GM23338 (cell line): ENCODE measurements around the gene RALY. TPM values are rescaled to one million over a fixed set of nuclear protein-coding genes. Genes with fewer than 3 reads are reported as not detected.

Experiments
- ATAC-seq: fragments of 200-7000 bp; cut with Tn5 transposase; 3 replicates; pipeline ENCODE4 v1.9.1; 2020
- DNase-seq: peaks from one replicate; pipeline ENCODE4 v3.0.0-alpha.2; 2015; ENCODE audit warnings: low spot score
- H2AFZ ChIP-seq: fragments of 200-600 bp; sonication (generic); 2 replicates; pipeline ENCODE4 v1.8.0; 2016; ENCODE audit warnings: antibody characterized with exemption, mild to moderate bottlenecking, moderate library complexity
- H3F3A ChIP-seq: fragments of 200-600 bp; sonication (generic); replicated peaks from 2 replicates; pipeline ENCODE4 v1.8.0; 2017; ENCODE audit warnings: antibody characterized with exemption, mixed run types, low read depth
- H3K27ac ChIP-seq: fragments of 200-600 bp; sonication (generic); 2 replicates; pipeline ENCODE4 v1.6.1; 2016; ENCODE audit warnings: low read depth
- H3K27me3 ChIP-seq: fragments of 200-600 bp; sonication (generic); 2 replicates; pipeline ENCODE4 v1.8.0; 2016; ENCODE audit warnings: mild to moderate bottlenecking, mixed run types, moderate library complexity; ENCODE audit not compliant: insufficient read depth
- H3K36me3 ChIP-seq: fragments of 200-600 bp; sonication (generic); 2 replicates; pipeline ENCODE4 v1.8.0; 2016; ENCODE audit warnings: mild to moderate bottlenecking; ENCODE audit not compliant: insufficient read depth
- H3K4me1 ChIP-seq: fragments of 200-600 bp; sonication (generic); 2 replicates; pipeline ENCODE4 v1.8.0; 2016; ENCODE audit warnings: mild to moderate bottlenecking, moderate library complexity; ENCODE audit not compliant: insufficient read depth
- H3K4me2 ChIP-seq: fragments of 200-600 bp; sonication (generic); 2 replicates; pipeline ENCODE4 v1.7.1; 2017; ENCODE audit warnings: mixed run types
- H3K4me3 ChIP-seq: fragments of 200-600 bp; sonication (generic); 2 replicates; pipeline ENCODE4 v1.6.1; 2016; ENCODE audit warnings: mixed run types
- H3K79me2 ChIP-seq: fragments of 200-600 bp; sonication (generic); replicated peaks from 2 replicates; pipeline ENCODE4 v1.8.0; 2017; ENCODE audit warnings: mild to moderate bottlenecking; ENCODE audit not compliant: insufficient read depth
- H3K9me2 ChIP-seq: fragments of 200-600 bp; sonication (generic); 2 replicates; pipeline ENCODE4 v1.8.0; 2017; ENCODE audit not compliant: insufficient read depth
- H4K20me1 ChIP-seq: fragments of 200-600 bp; sonication (generic); replicated peaks from 2 replicates; pipeline ENCODE4 v1.8.0; 2017; ENCODE audit warnings: mild to moderate bottlenecking; ENCODE audit not compliant: insufficient read depth
- H3K27ac Mint-ChIP-seq: 2 replicates; pipeline ENCODE4 v1.8.0; 2020; ENCODE audit warnings: inconsistent platforms, mild to moderate bottlenecking, moderate library complexity, mixed read lengths
- H3K27me3 Mint-ChIP-seq: 3 replicates; pipeline ENCODE4 v1.8.0; 2022; ENCODE audit warnings: low read depth, mild to moderate bottlenecking, moderate library complexity, mixed read lengths, inconsistent platforms; ENCODE audit not compliant: insufficient read depth, poor library complexity
- H3K36me3 Mint-ChIP-seq: 3 replicates; pipeline ENCODE4 v1.8.0; 2021; ENCODE audit warnings: low read depth, mild to moderate bottlenecking, inconsistent platforms, moderate library complexity, mixed read lengths
- H3K4me1 Mint-ChIP-seq: 3 replicates; pipeline ENCODE4 v1.8.0; 2020; ENCODE audit warnings: mild to moderate bottlenecking, inconsistent platforms, mixed read lengths
- H3K4me3 Mint-ChIP-seq: 3 replicates; pipeline ENCODE4 v1.8.0; 2021; ENCODE audit warnings: moderate library complexity, mild to moderate bottlenecking, inconsistent platforms, mixed read lengths
- H3K9me3 Mint-ChIP-seq: 3 replicates; pipeline ENCODE4 v1.8.0; 2020; ENCODE audit warnings: moderate library complexity, mild to moderate bottlenecking, inconsistent platforms, mixed read lengths
- CREB1 ChIP-seq: fragments of 250-450 bp; sonication (Bioruptor Pico); IDR thresholded peaks from 2 replicates; pipeline ENCODE4 v1.5.0; 2020; ENCODE audit warnings: low read depth, mild to moderate bottlenecking, moderate library complexity
- CTCF ChIP-seq, 2 experiments: fragments of 200-600 bp in 1 of 2; sonication (generic) in 1 of 2; conservative IDR thresholded peaks; 2 replicates each; pipeline versions ENCODE4 v1.5.1 to v1.6.1; 2016 to 2017; ENCODE audit warnings: antibody characterized with exemption in 2 of 2, low read depth in 2 of 2, mild to moderate bottlenecking in 2 of 2, moderate library complexity in 1 of 2
- ETS1 ChIP-seq: IDR thresholded peaks from 2 replicates; pipeline ENCODE4 v1.6.1; 2016; ENCODE audit warnings: antibody characterized with exemption
- EZH2 ChIP-seq: fragments of 200-600 bp; sonication (generic); IDR thresholded peaks from one replicate; pipeline ENCODE4 v1.8.0; 2017; ENCODE audit warnings: antibody characterized with exemption, mild to moderate bottlenecking, low read depth; ENCODE audit not compliant: unreplicated experiment
- EZH2phosphoT487 ChIP-seq: fragments of 200-600 bp; sonication (generic); IDR thresholded peaks from one replicate; pipeline ENCODE4 v1.8.1; 2018; ENCODE audit warnings: antibody characterized with exemption; ENCODE audit not compliant: unreplicated experiment
- JUNB ChIP-seq: IDR thresholded peaks from one replicate; pipeline ENCODE4 v1.6.1; 2016; ENCODE audit warnings: antibody characterized with exemption; ENCODE audit not compliant: unreplicated experiment
- NANOG ChIP-seq: IDR thresholded peaks from 2 replicates; pipeline ENCODE4 v1.6.1; 2016; ENCODE audit warnings: antibody characterized with exemption, borderline replicate concordance
- POLR2AphosphoS5 ChIP-seq: IDR thresholded peaks from 2 replicates; pipeline ENCODE4 v1.6.1; 2016; ENCODE audit warnings: antibody characterized with exemption, low read depth
- REST ChIP-seq: IDR thresholded peaks from one replicate; pipeline ENCODE4 v1.6.1; 2018; ENCODE audit warnings: antibody characterized with exemption; ENCODE audit not compliant: unreplicated experiment
- STAT1 ChIP-seq: IDR thresholded peaks from one replicate; pipeline ENCODE4 v1.6.1; 2016; ENCODE audit warnings: antibody characterized with exemption; ENCODE audit not compliant: unreplicated experiment
- ZNF114 ChIP-seq: fragments of 250-450 bp; sonication (Bioruptor Pico); IDR thresholded peaks from 2 replicates; pipeline ENCODE4 v1.5.0; 2020; ENCODE audit warnings: mild to moderate bottlenecking, moderate library complexity
- ZNF331 ChIP-seq: fragments of 250-450 bp; sonication (Bioruptor Pico); IDR thresholded peaks from 2 replicates; pipeline ENCODE4 v1.5.0; 2020; ENCODE audit warnings: low read depth, mild to moderate bottlenecking, moderate library complexity
- ZNF462 ChIP-seq: fragments of 250-450 bp; sonication (Bioruptor Pico); IDR thresholded peaks from 2 replicates; pipeline ENCODE4 v1.5.0; 2020; ENCODE audit warnings: mild to moderate bottlenecking, moderate library complexity
- polyA plus RNA-seq: library from polyadenylated mRNA; unstranded; fragments of >200 nt; fragmentation: Nextera tagmentation; extraction: Ambion mirVana; gene quantifications from 2 replicates; pipeline ENCODE4 v1.2.1, GENCODE V29; 2016
- total RNA-seq: library from RNA; depleted of rRNA; stranded (reverse); fragments of >200 nt; shearing (Covaris generic); gene quantifications from 2 replicates; pipeline ENCODE4 v1.2.3, GENCODE V29; 2014

Gene RALY
- total and polyA plus RNA-seq, 2 experiments from 2014 or later, result 144 to 167 TPM

DNA sequence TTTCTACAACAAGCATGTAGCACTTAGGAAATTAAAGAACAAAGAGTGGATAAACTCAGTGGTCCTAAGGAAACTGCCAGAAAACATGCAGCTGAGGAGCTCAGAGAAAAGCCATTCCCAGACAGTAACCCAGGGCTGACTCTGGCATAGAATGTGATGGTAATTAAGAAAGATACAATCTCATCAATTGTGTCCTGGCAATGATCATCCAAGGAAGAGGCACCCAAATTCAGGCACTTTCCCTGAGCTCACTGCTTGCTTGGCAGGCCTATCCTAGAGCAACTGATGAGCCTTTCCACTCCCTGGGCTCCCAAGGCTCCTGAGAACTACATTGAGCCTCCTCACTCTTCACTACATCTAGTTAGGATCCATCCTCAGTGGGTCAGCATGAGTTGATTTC is 102.1 kb downstream of the RALY start:
- Histone ChIP-seq H3F3A (peaks cover 5% of the 10 kb centered on the region), H3K4me1 (no peaks in the 10 kb centered on the region), H3K4me3 (no peak overlapping the region), H4K20me1 (peaks cover 74% of the 10 kb centered on the region), H3K4me2 (no peak overlapping the region), H3K79me2 (peaks cover 52% of the 10 kb centered on the region), H3K36me3 (peaks cover 97% of the 10 kb centered on the region), H3K9me2 (no peaks in the 10 kb centered on the region), H3K27ac (no peak overlapping the region), H2AFZ (no peak overlapping the region), H3K27me3 (no peaks in the 10 kb centered on the region)
- no peaks in the 10 kb centered on the region for H3K4me1 Mint-ChIP-seq
- H3K27me3 Mint-ChIP-seq, result no peaks in the 10 kb centered on the region
- no peaks in the 10 kb centered on the region for H3K9me3 Mint-ChIP-seq
- peaks cover 97% of the 10 kb centered on the region for H3K36me3 Mint-ChIP-seq
- H3K27ac Mint-ChIP-seq, result no peak overlapping the region
- DNase-seq (no peak), ATAC-seq (no peak)
- H3K4me3 Mint-ChIP-seq, result no peak overlapping the region
- TF ChIP-seq CTCF (conservative IDR thresholded peaks at IDR 0.05; ENCODE audit: low read depth in 2 of 2) (no peak), ETS1 (no peak), REST (no peak), JUNB (no peak), STAT1 (no peak), POLR2AphosphoS5 (no peak), ZNF114 (no peak), ZNF331 (CRISPR knock-in tag) (no peak), NANOG (no peak), EZH2phosphoT487 (no peak), CREB1 (CRISPR knock-in tag) (no peak), EZH2 (no peak), ZNF462 (CRISPR knock-in tag) (no peak)
